ENCODE measurements around the gene RAB11FIP4. TPM values are rescaled to one million over a fixed set of nuclear protein-coding genes. Genes with fewer than 3 reads are reported as not detected.

Gene RAB11FIP4
- total RNA-seq, 2 donors from 2014 or later, result 35.6 to 62.2 TPM

- 92 to 94% methylated on average over 4 of the region's 4 CpGs for WGBS, 2 experiments (ENCODE audit: insufficient coverage in 1 of 2, insufficient read length in 1 of 2)
- Mint-ChIP-seq H3K4me1 (no peaks in the 10 kb centered on the region), H3K27me3 (ENCODE audit: insufficient read depth) (no peaks in the 10 kb centered on the region), H3K36me3 (ENCODE audit: low read depth) (peaks cover 14% of the 10 kb centered on the region), H3K9me3 (no peaks in the 10 kb centered on the region), H3K4me3 (no peak overlapping the region), H3K27ac (no peak overlapping the region)
- Histone ChIP-seq H3K9me3 (ENCODE audit: control insufficient read depth, low read length) (no peaks in the 10 kb centered on the region), H3K27ac (ENCODE audit: low read depth, low read length) (no peak overlapping the region), H3K27me3 (ENCODE audit: control insufficient read depth, insufficient read depth, low read length, poor library complexity, severe bottlenecking) (no peaks in the 10 kb centered on the region), H3K36me3 (ENCODE audit: control insufficient read depth, insufficient read depth, low read length) (peaks cover 53% of the 10 kb centered on the region), H3K9ac (ENCODE audit: extremely low read depth, low read length, poor library complexity, severe bottlenecking) (no peak overlapping the region), H3K4me3 (ENCODE audit: low read length) (no peak overlapping the region), H3K4me1 (ENCODE audit: control insufficient read depth, insufficient read depth, low read length) (no peaks in the 10 kb centered on the region)
- no peak for DNase-seq
- TF ChIP-seq, protein P1, sequence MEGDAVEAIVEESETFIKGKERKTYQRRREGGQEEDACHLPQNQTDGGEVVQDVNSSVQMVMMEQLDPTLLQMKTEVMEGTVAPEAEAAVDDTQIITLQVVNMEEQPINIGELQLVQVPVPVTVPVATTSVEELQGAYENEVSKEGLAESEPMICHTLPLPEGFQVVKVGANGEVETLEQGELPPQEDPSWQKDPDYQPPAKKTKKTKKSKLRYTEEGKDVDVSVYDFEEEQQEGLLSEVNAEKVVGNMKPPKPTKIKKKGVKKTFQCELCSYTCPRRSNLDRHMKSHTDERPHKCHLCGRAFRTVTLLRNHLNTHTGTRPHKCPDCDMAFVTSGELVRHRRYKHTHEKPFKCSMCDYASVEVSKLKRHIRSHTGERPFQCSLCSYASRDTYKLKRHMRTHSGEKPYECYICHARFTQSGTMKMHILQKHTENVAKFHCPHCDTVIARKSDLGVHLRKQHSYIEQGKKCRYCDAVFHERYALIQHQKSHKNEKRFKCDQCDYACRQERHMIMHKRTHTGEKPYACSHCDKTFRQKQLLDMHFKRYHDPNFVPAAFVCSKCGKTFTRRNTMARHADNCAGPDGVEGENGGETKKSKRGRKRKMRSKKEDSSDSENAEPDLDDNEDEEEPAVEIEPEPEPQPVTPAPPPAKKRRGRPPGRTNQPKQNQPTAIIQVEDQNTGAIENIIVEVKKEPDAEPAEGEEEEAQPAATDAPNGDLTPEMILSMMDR (conservative IDR thresholded peaks at IDR 0.05), result no peak
These were observed 19.9 kb upstream of the RAB11FIP4 start for GRCh38 chr17:31371511-31372097.

GRCh38 chr17:31373150-31374093 is 18.1 kb upstream of the RAB11FIP4 start:
- peaks cover 4% of the 10 kb centered on the region for H3K4me1 Mint-ChIP-seq
- no peaks in the 10 kb centered on the region for H3K9me3 Mint-ChIP-seq
- no peak overlapping the region for H3K27ac ChIP-seq (ENCODE audit: low read depth, low read length)
- TF ChIP-seq, protein P1 (conservative IDR thresholded peaks at IDR 0.05), result peak; percentile 76
- H3K4me3 Mint-ChIP-seq, result no peak overlapping the region
- no peak overlapping the region for H3K4me3 ChIP-seq (ENCODE audit: low read length)
- WGBS, 2 experiments (ENCODE audit: insufficient coverage in 1 of 2, insufficient read length in 1 of 2), result 95 to 97% methylated on average over 9 to 10 of the region's 10 CpGs
- DNase-seq, result no peak
- H3K9me3 ChIP-seq (ENCODE audit: control insufficient read depth, low read length), result no peaks in the 10 kb centered on the region
- H3K4me1 ChIP-seq (ENCODE audit: control insufficient read depth, insufficient read depth, low read length), result no peaks in the 10 kb centered on the region
- no peaks in the 10 kb centered on the region for H3K27me3 Mint-ChIP-seq (ENCODE audit: insufficient read depth)
- H3K36me3 ChIP-seq (ENCODE audit: control insufficient read depth, insufficient read depth, low read length), result peaks cover 47% of the 10 kb centered on the region
- peaks cover 17% of the 10 kb centered on the region for H3K36me3 Mint-ChIP-seq (ENCODE audit: low read depth)
- no peak overlapping the region for H3K27ac Mint-ChIP-seq
- H3K9ac ChIP-seq (ENCODE audit: extremely low read depth, low read length, poor library complexity, severe bottlenecking), result no peak overlapping the region
- H3K27me3 ChIP-seq (ENCODE audit: control insufficient read depth, insufficient read depth, low read length, poor library complexity, severe bottlenecking), result no peaks in the 10 kb centered on the region

DNA sequence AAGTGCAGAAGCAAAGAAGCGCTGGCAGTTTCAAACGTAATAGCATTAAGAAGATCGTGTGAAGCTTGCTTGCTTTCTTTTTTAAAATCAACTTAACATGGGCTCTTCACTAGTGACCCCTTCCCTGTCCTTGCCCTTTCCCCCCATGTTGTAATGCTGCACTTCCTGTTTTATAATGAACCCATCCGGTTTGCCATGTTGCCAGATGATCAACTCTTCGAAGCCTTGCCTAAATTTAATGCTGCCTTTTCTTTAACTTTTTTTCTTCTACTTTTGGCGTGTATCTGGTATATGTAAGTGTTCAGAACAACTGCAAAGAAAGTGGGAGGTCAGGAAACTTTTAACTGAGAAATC is 17.4 kb upstream of the RAB11FIP4 start:
- H3K4me1 Mint-ChIP-seq, result peaks cover 5% of the 10 kb centered on the region

More for the DNA sequence above, 17.4 kb upstream of the RAB11FIP4 start:
- no peak for DNase-seq
- H3K9me3 ChIP-seq (ENCODE audit: control insufficient read depth, low read length), result no peaks in the 10 kb centered on the region
- H3K27ac Mint-ChIP-seq, result no peak overlapping the region
- no peaks in the 10 kb centered on the region for H3K27me3 Mint-ChIP-seq (ENCODE audit: insufficient read depth)
- H3K27me3 ChIP-seq (ENCODE audit: control insufficient read depth, insufficient read depth, low read length, poor library complexity, severe bottlenecking), result no peaks in the 10 kb centered on the region
- peaks cover 17% of the 10 kb centered on the region for H3K36me3 Mint-ChIP-seq (ENCODE audit: low read depth)
- peaks cover 51% of the 10 kb centered on the region for H3K36me3 ChIP-seq (ENCODE audit: control insufficient read depth, insufficient read depth, low read length)
- no peak overlapping the region for H3K4me3 Mint-ChIP-seq
- no peaks in the 10 kb centered on the region for H3K4me1 ChIP-seq (ENCODE audit: control insufficient read depth, insufficient read depth, low read length)
- no peaks in the 10 kb centered on the region for H3K9me3 Mint-ChIP-seq
- 97 to 100% methylated on average over 5 to 6 of the region's 6 CpGs for WGBS, 2 experiments (ENCODE audit: insufficient coverage in 1 of 2, insufficient read length in 1 of 2)
- TF ChIP-seq, protein P1 (conservative IDR thresholded peaks at IDR 0.05), result no peak
- H3K4me3 ChIP-seq (ENCODE audit: low read length), result no peak overlapping the region
- no peak overlapping the region for H3K9ac ChIP-seq (ENCODE audit: extremely low read depth, low read length, poor library complexity, severe bottlenecking)
- H3K27ac ChIP-seq (ENCODE audit: low read depth, low read length), result no peak overlapping the region

Data from endodermal cell (in vitro differentiated cells).